ENCODE results near the gene ASPSCR1. TPM values are rescaled to one million over a fixed set of nuclear protein-coding genes. Genes with fewer than 3 reads are reported as not detected.

Gene ASPSCR1
- total and polyA plus RNA-seq, 2 of the 13 experiments (the other 11 are each of a cell fraction or from before 2014, with no cell fraction given), result 274 to 314 TPM

GRCh38 chr17:82055965-82056728 is 78.7 kb downstream of the ASPSCR1 start (continued):
- TF ChIP-seq CSRNP1 (CRISPR knock-in tag; IDR thresholded peaks at IDR 0.05) (peak; percentile 29; the same call in 1 of the 2 replicates), MLLT10 (CRISPR knock-in tag; IDR thresholded peaks at IDR 0.05) (0 out of 2 replicates have a peak, but pooled peaks have one; percentile 44), PREB (CRISPR knock-in tag; IDR thresholded peaks at IDR 0.05) (0 out of 2 replicates have a peak, but pooled peaks have one; percentile 31), ZNF441 (CRISPR knock-in tag; IDR thresholded peaks at IDR 0.05; ENCODE audit: borderline replicate concordance) (no peak), ZNF550 (CRISPR knock-in tag; IDR thresholded peaks at IDR 0.05; ENCODE audit: borderline replicate concordance) (0 out of 2 replicates have a peak, but pooled peaks have one; percentile 23), NFIB (CRISPR knock-in tag; IDR thresholded peaks at IDR 0.05; ENCODE audit: borderline replicate concordance) (no peak), SALL1 (CRISPR knock-in tag; IDR thresholded peaks at IDR 0.05) (no peak), ZBTB34 (CRISPR knock-in tag; IDR thresholded peaks at IDR 0.05) (0 out of 2 replicates have a peak, but pooled peaks have one; percentile 11), ZNF607 (CRISPR knock-in tag; IDR thresholded peaks at IDR 0.05; ENCODE audit: borderline replicate concordance) (no peak), ZNF430 (CRISPR knock-in tag; IDR thresholded peaks at IDR 0.05) (no peak), TOPORS (CRISPR knock-in tag; IDR thresholded peaks at IDR 0.05) (0 out of 2 replicates have a peak, but pooled peaks have one; percentile 31), ZNF709 (CRISPR knock-in tag; IDR thresholded peaks at IDR 0.05) (no peak)
